Nephron progenitor cell (in vitro differentiated cells): ENCODE results near the gene PPP2R5B.

ENCODE experiments used
- DNase-seq: peaks from one replicate; pipeline ENCODE4 v3.0.0; 2021
- H3K27ac Mint-ChIP-seq: 2 replicates; pipeline ENCODE4 v1.8.0; 2021; ENCODE audit warnings: mild to moderate bottlenecking, moderate library complexity, mixed read lengths
- H3K27me3 Mint-ChIP-seq: 2 replicates; pipeline ENCODE4 v1.8.0; 2021; ENCODE audit warnings: mild to moderate bottlenecking, low read depth, mixed read lengths; ENCODE audit not compliant: poor library complexity
- H3K36me3 Mint-ChIP-seq: 2 replicates; pipeline ENCODE4 v1.8.0; 2021; ENCODE audit warnings: low read depth, mixed read lengths
- H3K4me1 Mint-ChIP-seq: 2 replicates; pipeline ENCODE4 v1.8.0; 2021; ENCODE audit warnings: mixed read lengths
- H3K4me3 Mint-ChIP-seq: 2 replicates; pipeline ENCODE4 v1.8.0; 2021; ENCODE audit warnings: mild to moderate bottlenecking, moderate library complexity, mixed read lengths
- H3K9me3 Mint-ChIP-seq: 2 replicates; pipeline ENCODE4 v1.8.0; 2021; ENCODE audit warnings: mild to moderate bottlenecking, moderate library complexity, mixed read lengths
- CTCF ChIP-seq: fragments of 200-600 bp; sonication (generic); IDR thresholded peaks from 2 replicates; pipeline ENCODE4 v1.5.0; 2021; ENCODE audit warnings: antibody characterized with exemption

Gene PPP2R5B

GRCh38 chr11:64935359-64936081 is 11.0 kb downstream of the PPP2R5B start, which contains the start of gene GPHA2:
Gene GPHA2 (minus strand): TSS chr11:64935893. CDS start chr11:64935460, 433 bp downstream.
- peak within 1 kb of the TSS; percentile 82 for H3K27ac Mint-ChIP-seq

GRCh38 chr11:64936539-64936938 is 12.1 kb downstream of the PPP2R5B start:
- Mint-ChIP-seq H3K36me3 (no peaks in the 10 kb centered on the region), H3K9me3 (no peaks in the 10 kb centered on the region), H3K4me3 (no peak overlapping the region), H3K4me1 (peaks cover 58% of the 10 kb centered on the region), H3K27ac (no peak overlapping the region), H3K27me3 (peaks cover 33% of the 10 kb centered on the region)
- DNase-seq = no peak
- no peak for TF ChIP-seq CTCF

More at GRCh38 chr11:64935359-64936081, 11.0 kb downstream of the PPP2R5B start, which contains the start of gene GPHA2:
- Mint-ChIP-seq H3K4me3 (peak within 1 kb of the TSS; percentile 73), H3K4me1 (peaks cover 58% of the 10 kb centered on the region), H3K27me3 (peaks cover 28% of the 10 kb centered on the region), H3K36me3 (peaks cover 6% of the 10 kb centered on the region), H3K9me3 (no peaks in the 10 kb centered on the region)
- TF ChIP-seq CTCF = no peak
- DNase-seq = peak; percentile 64

GRCh38 chr11:64947208-64947814 is 22.8 kb downstream of the PPP2R5B start:
- Mint-ChIP-seq H3K27me3 (peaks cover 28% of the 10 kb centered on the region), H3K4me1 (no peaks in the 10 kb centered on the region), H3K4me3 (no peak overlapping the region), H3K27ac (no peak overlapping the region), H3K36me3 (no peaks in the 10 kb centered on the region), H3K9me3 (no peaks in the 10 kb centered on the region)
- no peak for TF ChIP-seq CTCF
- no peak for DNase-seq

- no peak overlapping the region for H3K27ac Mint-ChIP-seq
- no peak for TF ChIP-seq CTCF
- no peak overlapping the region for H3K4me3 Mint-ChIP-seq
- H3K36me3 Mint-ChIP-seq = no peaks in the 10 kb centered on the region
- no peaks in the 10 kb centered on the region for H3K4me1 Mint-ChIP-seq
- H3K9me3 Mint-ChIP-seq = no peaks in the 10 kb centered on the region
- peaks cover 35% of the 10 kb centered on the region for H3K27me3 Mint-ChIP-seq
- no peak for DNase-seq
Measured at GRCh38 chr11:64951529-64951928, 27.0 kb downstream of the PPP2R5B start.

- H3K4me1 Mint-ChIP-seq = no peaks in the 10 kb centered on the region
- H3K27me3 Mint-ChIP-seq = peaks cover 40% of the 10 kb centered on the region
- no peak for DNase-seq
- no peaks in the 10 kb centered on the region for H3K9me3 Mint-ChIP-seq
- H3K27ac Mint-ChIP-seq = no peak overlapping the region
- H3K4me3 Mint-ChIP-seq = no peak overlapping the region
- TF ChIP-seq CTCF = no peak
- no peaks in the 10 kb centered on the region for H3K36me3 Mint-ChIP-seq
Measured at GRCh38 chr11:64954201-64954600, 29.7 kb downstream of the PPP2R5B start.

- no peaks in the 10 kb centered on the region for H3K36me3 Mint-ChIP-seq
- DNase-seq = no peak
- H3K27me3 Mint-ChIP-seq = peaks cover 25% of the 10 kb centered on the region
- H3K4me3 Mint-ChIP-seq = no peak overlapping the region
- no peaks in the 10 kb centered on the region for H3K9me3 Mint-ChIP-seq
- no peak for TF ChIP-seq CTCF
- H3K27ac Mint-ChIP-seq = no peak overlapping the region
- H3K4me1 Mint-ChIP-seq = no peaks in the 10 kb centered on the region
Measured at GRCh38 chr11:64959498-64959897, 35.0 kb downstream of the PPP2R5B start.
